ENCODE measurements around the gene SMIM3.

SMIM3 gene

DNA sequence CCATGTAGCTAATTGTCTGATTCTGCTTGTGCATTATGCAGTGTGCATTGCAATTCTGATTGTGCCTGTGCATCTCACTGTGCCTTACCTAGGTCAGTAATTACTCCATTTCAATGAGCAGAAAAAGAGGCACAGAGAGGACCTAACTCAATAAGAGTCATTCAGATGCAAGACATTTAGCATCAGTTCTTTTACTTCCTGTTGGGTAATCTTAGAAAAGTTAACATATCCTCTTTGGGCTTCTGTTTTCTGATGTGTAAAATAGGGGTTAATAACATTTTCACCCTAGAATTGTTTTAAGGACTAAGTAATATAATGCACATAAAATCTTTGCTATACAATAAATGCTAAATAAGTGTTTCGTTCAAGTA is 12.8 kb upstream of the SMIM3 start:
- in situ Hi-C loops (cut with HindIII; ENCODE audit: low sequenced_read_pairs) = no loop called here
- DNase-seq (ENCODE audit: low read depth, low spot score) = no peak
- TF ChIP-seq, protein P1, sequence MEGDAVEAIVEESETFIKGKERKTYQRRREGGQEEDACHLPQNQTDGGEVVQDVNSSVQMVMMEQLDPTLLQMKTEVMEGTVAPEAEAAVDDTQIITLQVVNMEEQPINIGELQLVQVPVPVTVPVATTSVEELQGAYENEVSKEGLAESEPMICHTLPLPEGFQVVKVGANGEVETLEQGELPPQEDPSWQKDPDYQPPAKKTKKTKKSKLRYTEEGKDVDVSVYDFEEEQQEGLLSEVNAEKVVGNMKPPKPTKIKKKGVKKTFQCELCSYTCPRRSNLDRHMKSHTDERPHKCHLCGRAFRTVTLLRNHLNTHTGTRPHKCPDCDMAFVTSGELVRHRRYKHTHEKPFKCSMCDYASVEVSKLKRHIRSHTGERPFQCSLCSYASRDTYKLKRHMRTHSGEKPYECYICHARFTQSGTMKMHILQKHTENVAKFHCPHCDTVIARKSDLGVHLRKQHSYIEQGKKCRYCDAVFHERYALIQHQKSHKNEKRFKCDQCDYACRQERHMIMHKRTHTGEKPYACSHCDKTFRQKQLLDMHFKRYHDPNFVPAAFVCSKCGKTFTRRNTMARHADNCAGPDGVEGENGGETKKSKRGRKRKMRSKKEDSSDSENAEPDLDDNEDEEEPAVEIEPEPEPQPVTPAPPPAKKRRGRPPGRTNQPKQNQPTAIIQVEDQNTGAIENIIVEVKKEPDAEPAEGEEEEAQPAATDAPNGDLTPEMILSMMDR (IDR thresholded peaks at IDR 0.05; ENCODE audit: low read depth, low read length) = no peak
- no peak overlapping the region for H3K4me3 ChIP-seq (ENCODE audit: low read depth, low read length)

DNA sequence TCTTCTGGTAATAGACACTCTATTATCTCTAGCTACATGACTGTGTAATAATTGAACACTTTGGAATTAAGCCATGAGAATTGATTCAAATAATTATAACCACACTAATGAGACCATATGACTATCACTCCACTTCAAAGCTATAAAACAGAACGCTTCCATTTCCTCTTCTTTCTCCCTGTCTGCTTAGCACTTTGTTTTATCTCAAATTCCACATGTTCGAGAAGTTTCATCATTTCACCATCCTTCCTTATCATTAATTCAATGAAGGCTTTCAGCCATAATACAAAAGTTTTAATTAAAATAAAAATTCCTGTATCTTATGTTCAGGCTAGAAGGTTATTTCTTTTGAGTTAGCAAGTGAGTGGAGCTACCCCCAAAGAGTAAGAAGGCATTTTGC is 12.3 kb upstream of the SMIM3 start:
- TF ChIP-seq, protein P1 (IDR thresholded peaks at IDR 0.05; ENCODE audit: low read depth, low read length) = no peak

DNA sequence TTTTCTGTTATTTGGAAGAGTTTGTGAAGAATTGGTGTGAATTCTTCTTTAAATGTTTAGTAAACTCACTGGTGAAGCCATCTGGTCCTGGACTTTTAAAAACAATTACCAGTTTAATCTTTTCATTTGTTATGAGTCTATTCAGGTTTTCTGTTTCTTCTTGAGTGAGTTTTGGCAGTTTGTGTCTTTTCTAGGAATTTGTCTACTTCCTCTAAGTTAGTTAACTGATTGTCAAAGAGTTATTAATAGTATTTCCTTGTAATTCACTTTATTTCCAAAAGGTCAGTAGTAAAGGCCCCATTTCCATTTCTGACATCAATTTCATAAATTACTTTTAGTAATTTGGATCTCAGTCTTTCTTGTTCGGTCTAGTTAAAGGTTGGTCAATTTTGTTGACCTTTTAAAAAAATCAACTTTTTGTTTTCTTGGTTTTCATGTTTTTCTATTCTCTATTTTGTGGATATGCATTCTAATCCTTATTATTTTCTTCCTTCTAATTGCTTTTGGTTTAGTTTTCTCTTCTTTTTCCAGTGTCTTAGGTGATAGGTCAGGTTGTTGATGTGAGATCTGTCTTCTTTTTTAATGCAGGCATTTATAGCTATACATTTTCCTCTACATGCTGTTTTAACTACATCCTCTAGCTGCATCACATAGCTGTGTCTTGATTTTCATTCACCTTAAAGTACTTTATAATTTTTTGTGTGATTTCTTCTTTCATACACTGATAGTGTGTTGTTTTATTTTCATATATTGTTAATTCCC is 7.3 kb upstream of the SMIM3 start:
- no peak for DNase-seq (ENCODE audit: low read depth, low spot score)
- no peak overlapping the region for H3K4me3 ChIP-seq (ENCODE audit: low read depth, low read length)
- in situ Hi-C loops (cut with HindIII; ENCODE audit: low sequenced_read_pairs) = no loop called here
- TF ChIP-seq, protein P1 (IDR thresholded peaks at IDR 0.05; ENCODE audit: low read depth, low read length) = no peak

More for the DNA sequence above, 12.3 kb upstream of the SMIM3 start:
- in situ Hi-C loops (cut with HindIII; ENCODE audit: low sequenced_read_pairs) = no loop called here
- no peak for DNase-seq (ENCODE audit: low read depth, low spot score)
- no peak overlapping the region for H3K4me3 ChIP-seq (ENCODE audit: low read depth, low read length)

GRCh38 chr5:150774145-150774544 is 4.4 kb upstream of the SMIM3 start:
- DNase-seq (ENCODE audit: low read depth, low spot score) = peak; percentile 87
- TF ChIP-seq, protein P1 (IDR thresholded peaks at IDR 0.05; ENCODE audit: low read depth, low read length) = no peak
- in situ Hi-C loops (cut with HindIII; ENCODE audit: low sequenced_read_pairs) = no loop called here
- no peak overlapping the region for H3K4me3 ChIP-seq (ENCODE audit: low read depth, low read length)

DNA sequence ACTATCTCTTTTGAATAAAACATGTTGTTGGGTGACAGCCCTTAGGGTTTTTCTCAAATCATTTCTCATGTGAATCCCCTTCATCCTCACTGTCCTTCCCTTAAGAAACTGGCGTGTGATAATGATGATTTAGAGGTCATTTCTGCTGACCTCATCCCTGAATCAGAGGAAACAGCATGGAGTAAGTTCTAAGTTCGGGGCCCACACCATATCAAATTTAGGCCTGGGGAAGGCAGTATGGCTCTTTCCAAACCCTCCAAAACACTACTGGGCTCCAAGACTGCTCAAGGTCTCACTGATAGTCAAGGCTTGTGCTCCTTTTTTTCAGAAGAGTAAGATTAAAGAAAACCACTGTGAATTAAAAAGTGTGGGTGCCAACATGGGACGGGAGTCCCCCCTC is 872 bp upstream of the SMIM3 start:
- DNase-seq (ENCODE audit: low read depth, low spot score) = no peak
- H3K4me3 ChIP-seq (ENCODE audit: low read depth, low read length) = peak overlapping the region; percentile 92
- in situ Hi-C loops (cut with HindIII; ENCODE audit: low sequenced_read_pairs) = no loop called here
- TF ChIP-seq, protein P1 (IDR thresholded peaks at IDR 0.05; ENCODE audit: low read depth, low read length) = no peak

- in situ Hi-C loops (cut with HindIII; ENCODE audit: low sequenced_read_pairs) = no loop called here
Measured at GRCh38 chr5:150778088-150778516, 455 bp upstream of the SMIM3 start.

More at GRCh38 chr5:150778088-150778516, 455 bp upstream of the SMIM3 start:
- TF ChIP-seq, protein P1 (IDR thresholded peaks at IDR 0.05; ENCODE audit: low read depth, low read length) = no peak
- peak; percentile 53 for DNase-seq (ENCODE audit: low read depth, low spot score)
- H3K4me3 ChIP-seq (ENCODE audit: low read depth, low read length) = peak overlapping the region; percentile 92

All from astrocyte of the spinal cord (primary cell).